Measurements from ENCODE around the gene COL9A3. TPM values are rescaled to one million over a fixed set of nuclear protein-coding genes. Genes with fewer than 3 reads are reported as not detected.

COL9A3 gene
- total and polyA plus RNA-seq, 2 of the 8 experiments (the other 6 are each of a cell fraction or from before 2014, with no cell fraction given): 21.7 to 80.1 TPM

DNA sequence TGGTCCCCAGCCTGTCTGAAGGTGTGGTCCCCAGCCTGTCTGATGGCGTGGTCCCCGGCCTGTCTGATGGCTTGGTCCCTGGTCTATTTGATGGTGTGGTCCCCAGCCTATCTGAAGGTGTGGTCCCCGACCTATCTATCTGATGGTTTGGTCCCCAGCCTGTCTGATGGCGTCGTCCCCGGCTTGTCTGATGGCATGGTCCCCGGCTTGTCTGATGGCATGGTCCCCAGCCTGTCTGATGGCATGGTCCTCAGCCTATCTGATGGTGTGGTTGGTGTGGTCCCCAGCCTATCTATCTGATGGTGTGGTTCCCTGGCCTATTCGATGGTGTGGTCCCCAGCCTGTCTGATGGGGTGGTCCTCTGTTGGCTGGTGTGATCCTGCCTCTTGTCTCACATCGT, 38.8 kb upstream of the COL9A3 start:
- no peaks in the 10 kb centered on the region for H4K20me1 ChIP-seq (replicated peaks in 1 of 2; ENCODE audit: control insufficient read depth in 1 of 2, insufficient read depth in 2 of 2, low read length in 2 of 2)
- no peak overlapping the region for H3K9ac ChIP-seq (replicated peaks in 1 of 4; ENCODE audit: extremely low read depth in 1 of 4, low read depth in 3 of 4, low read length in 3 of 4)
- no peaks in the 10 kb centered on the region for H3K36me3 ChIP-seq (ENCODE audit: control insufficient read depth in 2 of 4, insufficient read depth in 4 of 4, low read length in 3 of 4)
- H3K4ac ChIP-seq (replicated peaks; ENCODE audit: insufficient read length, low read depth, low read length): peak overlapping the region; percentile 14
- peaks cover 0 to 16% (median 3%) of the 10 kb centered on the region in 4 experiments; a peak in 4 of 7 replicates for H3K4me1 ChIP-seq (replicated peaks in 1 of 4; ENCODE audit: control insufficient read depth in 3 of 4, insufficient read depth in 4 of 4, low read length in 3 of 4)
- no peak overlapping the region for H3K56ac ChIP-seq (replicated peaks; ENCODE audit: insufficient read length, low read depth, low read length)
- H2BK12ac ChIP-seq (ENCODE audit: low read depth, low read length): peak overlapping the region; percentile 75; the same call in 1 of the 2 replicates
- H3K14ac ChIP-seq (ENCODE audit: insufficient read length): no peak overlapping the region
- H2AFZ ChIP-seq (ENCODE audit: low read length): no peak overlapping the region
- H3K27ac ChIP-seq (ENCODE audit: low read depth, low read length): no peak overlapping the region
- H3K23ac ChIP-seq (ENCODE audit: insufficient read length): no peak overlapping the region
- H3K79me2 ChIP-seq (ENCODE audit: control insufficient read depth in 1 of 2, insufficient read depth in 2 of 2, low read length in 2 of 2): no peaks in the 10 kb centered on the region
- peak overlapping the region; percentile 0; the same call in 1 of the 2 replicates for H4K8ac ChIP-seq (ENCODE audit: extremely low read depth, insufficient read depth, low read length)
- H3K18ac ChIP-seq (ENCODE audit: extremely low read depth, low read length): peak overlapping the region; percentile 78; the same call in 1 of the 2 replicates
- CTCF ChIA-PET (ENCODE audit: partially characterized antibody): interaction anchor here (3.4 kb wide), 1 partner anchor 14 kb away, joined by 35 read pairs; no protein-coding TSS in a partner anchor
- no peak for FAIRE-seq
- POLR2A ChIA-PET (ENCODE audit: partially characterized antibody): no interaction called here
- no peak overlapping the region for H3K4me3 ChIP-seq (ENCODE audit: extremely low read depth in 1 of 4, insufficient read depth in 2 of 4, low read depth in 3 of 4, low read length in 4 of 4)
- no peaks in the 10 kb centered on the region for H3K79me1 ChIP-seq (ENCODE audit: low read depth, low read length)
- no peak overlapping the region for H2BK20ac ChIP-seq (ENCODE audit: low read length)
- H2BK15ac ChIP-seq (ENCODE audit: low read length): peak overlapping the region; percentile 65; the same call in 1 of the 2 replicates
- no peak for DNase-seq (ENCODE audit: low read depth in 1 of 2, low spot score in 2 of 2)
- no peaks in the 10 kb centered on the region for H3K27me3 ChIP-seq (replicated peaks in 1 of 4; ENCODE audit: control insufficient read depth in 3 of 4, extremely low read depth in 1 of 4, insufficient read depth in 3 of 4, low read length in 3 of 4)
- no peak overlapping the region for H3K4me2 ChIP-seq (ENCODE audit: insufficient read depth in 1 of 2, low read depth in 2 of 2, low read length in 2 of 2)
- TF ChIP-seq TCF12 (IDR thresholded peaks at IDR 0.05; ENCODE audit: low read depth, low read length) (no peak), SP2 (IDR thresholded peaks at IDR 0.05; ENCODE audit: low read length) (no peak), SRF (IDR thresholded peaks at IDR 0.05; ENCODE audit: low read depth, low read length) (no peak)
- TF ChIP-seq, protein P1, sequence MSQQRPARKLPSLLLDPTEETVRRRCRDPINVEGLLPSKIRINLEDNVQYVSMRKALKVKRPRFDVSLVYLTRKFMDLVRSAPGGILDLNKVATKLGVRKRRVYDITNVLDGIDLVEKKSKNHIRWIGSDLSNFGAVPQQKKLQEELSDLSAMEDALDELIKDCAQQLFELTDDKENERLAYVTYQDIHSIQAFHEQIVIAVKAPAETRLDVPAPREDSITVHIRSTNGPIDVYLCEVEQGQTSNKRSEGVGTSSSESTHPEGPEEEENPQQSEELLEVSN (IDR thresholded peaks at IDR 0.05): no peak
- no peak overlapping the region for H4K5ac ChIP-seq (ENCODE audit: insufficient read length, low read depth, low read length)
- H2BK120ac ChIP-seq (replicated peaks; ENCODE audit: low read depth, low read length): no peak overlapping the region
- H2AK5ac ChIP-seq (ENCODE audit: low read depth, low read length): peak overlapping the region; percentile 93; the same call in 1 of the 2 replicates
- no peaks in the 10 kb centered on the region for H3K23me2 ChIP-seq (ENCODE audit: low read depth, low read length)
- 96% methylated on average over 9 of the region's 9 CpGs; no CpG with 5 or more reads in 1 of the 2 experiments for WGBS, 2 experiments (ENCODE audit: extremely low coverage in 1 of 2, insufficient coverage in 1 of 2, insufficient read length in 1 of 2, insufficient replicate concordance in 2 of 2, low coverage in 1 of 2, low lambda C conversion rate in 2 of 2, missing lambda C conversion rate in 1 of 2)
- H3K9me3 ChIP-seq (ENCODE audit: insufficient read depth in 2 of 2, low read depth in 1 of 2, low read length in 1 of 2): no peaks in the 10 kb centered on the region
- H2BK5ac ChIP-seq (ENCODE audit: low read depth, low read length): 0 out of 2 replicates have a peak overlapping the region, but pooled peaks have one; percentile 56
- peak overlapping the region; percentile 60 for H4K91ac ChIP-seq (replicated peaks; ENCODE audit: insufficient read length, low read length)

Data from H1 (cell line).